HG03432 (cell line): Measurements from ENCODE around the gene TECPR2.
"Not testable (repeated sequence)": the region's sequence is repeated elsewhere in the genome, so short reads cannot be mapped to it uniquely, and the experiment has no call there.

Experiments used
- ATAC-seq: cut with Tn5 transposase; IDR thresholded peaks from one replicate; pipeline ENCODE4 v1.9.1; 2021; ENCODE audit warnings: mild to moderate bottlenecking, moderate library complexity; ENCODE audit not compliant: unreplicated experiment

TECPR2 gene

GRCh38 chr14:102508410-102508773 is 145.7 kb downstream of the TECPR2 start:
- ATAC-seq: no peak

GRCh38 chr14:102508774-102509745 is 146.3 kb downstream of the TECPR2 start:
- ATAC-seq: peak; percentile 22

- ATAC-seq: peak; percentile 83
Measured at GRCh38 chr14:102509746-102510615, 147.2 kb downstream of the TECPR2 start, which contains the start of gene ANKRD9. Gene ANKRD9 (minus strand): TSS chr14:102509776. CDS start chr14:102507889, 1,887 bp downstream.

- ATAC-seq: no peak
Measured at GRCh38 chr14:102510616-102511520, 148.1 kb downstream of the TECPR2 start.

- no peak for ATAC-seq
Measured at GRCh38 chr14:102511538-102511937, 148.8 kb downstream of the TECPR2 start.

- no peak for ATAC-seq
Measured at GRCh38 chr14:102512793-102513300, 150.1 kb downstream of the TECPR2 start.

GRCh38 chr14:102513899-102514772 is 151.4 kb downstream of the TECPR2 start:
- ATAC-seq: no peak

GRCh38 chr14:102514987-102515733 is 152.4 kb downstream of the TECPR2 start:
- ATAC-seq: no peak

GRCh38 chr14:102516531-102517391 is 154.0 kb downstream of the TECPR2 start:
- peak; percentile 79 for ATAC-seq

GRCh38 chr14:102517392-102518062 is 154.8 kb downstream of the TECPR2 start:
- ATAC-seq: peak; percentile 17

GRCh38 chr14:102518063-102518648 is 155.4 kb downstream of the TECPR2 start:
- no peak for ATAC-seq

GRCh38 chr14:102519709-102520108 is 157.0 kb downstream of the TECPR2 start:
- not testable (repeated sequence) for ATAC-seq

- ATAC-seq: no peak
Measured at GRCh38 chr14:102523200-102523568, 160.4 kb downstream of the TECPR2 start.

- ATAC-seq: peak; percentile 4
Measured at GRCh38 chr14:102523569-102524450, 161.1 kb downstream of the TECPR2 start.

- ATAC-seq: peak; percentile 96
Measured at GRCh38 chr14:102524451-102525218, 161.9 kb downstream of the TECPR2 start.
